Psoas muscle (tissue), 8 donors: Measurements from ENCODE around the gene DOCK3. TPM values are rescaled to one million over a fixed set of nuclear protein-coding genes. Genes with fewer than 3 reads are reported as not detected.
"Not testable (repeated sequence)": the region's sequence is repeated elsewhere in the genome, so short reads cannot be mapped to it uniquely, and the experiment has no call there.

Source experiments
- ATAC-seq, 4 donors: fragments of 200-7000 bp; cut with Tn5 transposase; one replicate each; pipeline ENCODE4 v1.9.1; 2020; ENCODE audit warnings: moderate library complexity in 3 of 4, mild to moderate bottlenecking in 2 of 4
- DNase-seq, 2 donors: peaks; one replicate each; pipeline ENCODE4 v3.0.0-alpha.2; 2020
- H3K27ac ChIP-seq: fragments of 200-600 bp; one replicate; pipeline ENCODE4 v1.8.0; 2022
- H3K27me3 ChIP-seq, 3 donors: fragments of 200-600 bp in 1 of 3; one replicate each; pipeline versions ENCODE4 v1.6.1 to v1.8.0; 2013 to 2022; ENCODE audit warnings: low read length in 2 of 3, mild to moderate bottlenecking in 2 of 3, moderate library complexity in 1 of 3; ENCODE audit not compliant: insufficient read depth in 3 of 3
- H3K36me3 ChIP-seq, 2 donors: fragments of 200-600 bp in 1 of 2; one replicate each; pipeline versions ENCODE4 v1.6.1 to v1.8.0; 2013 to 2022; ENCODE audit warnings: low read depth in 1 of 2, mild to moderate bottlenecking in 1 of 2, moderate library complexity in 1 of 2; ENCODE audit not compliant: insufficient read depth in 1 of 2
- H3K4me1 ChIP-seq: fragments of 200-600 bp; one replicate; pipeline ENCODE4 v1.8.0; 2022
- H3K4me3 ChIP-seq: fragments of 200-600 bp; one replicate; pipeline ENCODE4 v1.8.0; 2022; ENCODE audit warnings: mild to moderate bottlenecking
- H3K9me3 ChIP-seq: fragments of 200-600 bp; one replicate; pipeline ENCODE4 v1.8.0; 2022
- CTCF ChIP-seq: fragments of 200-600 bp; IDR thresholded peaks from one replicate; pipeline ENCODE4 v1.8.0; 2022; ENCODE audit warnings: antibody characterized with exemption
- WGBS, 3 donors: extraction: QIAGEN DNeasy Blood & Tissue Kit; methylation state at CpG; one replicate each; pipeline versions ENCODE4 v1.1.6 to v1.1.7; 2013; 5-methylcytosine and 5-hydroxymethylcytosine counted together
- intact Hi-C, 2 donors: fragments of 100-400 bp; cut with DNase I; formaldehyde crosslinking; loops; one replicate each; pipeline versions ENCODE4 v1.11.0 to v1.14.2; 2022
- polyA plus RNA-seq, 3 donors: library from polyadenylated mRNA; stranded (reverse); fragments of 200-250 nt; gene quantifications; one replicate each; pipeline ENCODE4 v1.2.3, GENCODE V29; 2013
- total RNA-seq, 4 donors: library from RNA; stranded (reverse); fragmentation: NEBNext Ultra II Directional in 2 of 4; extraction: Animal tissue kit (Norgen Biotek cat#: 25700) in 2 of 4; gene quantifications; one replicate each; pipeline versions ENCODE4 v1.2.1 to v1.2.4, GENCODE V29; 2021 to 2023
- donor health status: healthy with polysubstance abuse.
- donor health status: DM: no; HTN: no; CAD: no; lungs with moderate emphysema.
- donor health status: Bipolar disorder and iron deficiency.
- donor health status: healthy.
- donor health status: DM: yes; HTN: yes; CAD: no.
- donor health status: DM: no; HTN: no; CAD: no.
- donor health status: DM: no; HTN: no; CAD: no.
- donor health status: DM: yes; HTN: yes; CAD: no.

DOCK3 gene
- total and polyA plus RNA-seq, 7 donors, result 0.01 to 0.91 (median 0.87) TPM

- no peak overlapping the region for H3K27ac ChIP-seq
- no peak for DNase-seq
- H3K27me3 ChIP-seq, result no peaks in the 10 kb centered on the region
- no peaks in the 10 kb centered on the region for H3K36me3 ChIP-seq
- no peak for ATAC-seq
- intact Hi-C loops, result no loop called here
- no peak overlapping the region for H3K4me3 ChIP-seq
- WGBS, 3 donors, result 57 to 61% (median 58%) methylated on average over 3 of the region's 3 CpGs
- TF ChIP-seq CTCF, result no peak
- no peaks in the 10 kb centered on the region for H3K4me1 ChIP-seq
- no peaks in the 10 kb centered on the region for H3K9me3 ChIP-seq
These were observed 516.1 kb downstream of the DOCK3 start for GRCh38 chr3:51190827-51191226.

- intact Hi-C loops, result no loop called here
- no peak for ATAC-seq
These were observed 517.0 kb downstream of the DOCK3 start for GRCh38 chr3:51191768-51192167.

GRCh38 chr3:51198477-51198876 is 523.8 kb downstream of the DOCK3 start:
- intact Hi-C loops, result no loop called here
- no peaks in the 10 kb centered on the region for H3K4me1 ChIP-seq
- DNase-seq (no peak), ATAC-seq (no peak)
- WGBS, 3 donors, result 81 to 88% (median 86%) methylated on average over 3 of the region's 3 CpGs
- no peak for TF ChIP-seq CTCF
- H3K9me3 ChIP-seq, result no peaks in the 10 kb centered on the region
- H3K27ac ChIP-seq, result no peak overlapping the region
- no peaks in the 10 kb centered on the region for H3K36me3 ChIP-seq
- no peaks in the 10 kb centered on the region for H3K27me3 ChIP-seq
- no peak overlapping the region for H3K4me3 ChIP-seq

More at GRCh38 chr3:51191768-51192167, 517.0 kb downstream of the DOCK3 start:
- Histone ChIP-seq H3K27me3 (no peaks in the 10 kb centered on the region), H3K4me3 (no peak overlapping the region), H3K36me3 (no peaks in the 10 kb centered on the region), H3K9me3 (no peaks in the 10 kb centered on the region), H3K4me1 (no peaks in the 10 kb centered on the region), H3K27ac (no peak overlapping the region)
- TF ChIP-seq CTCF, result no peak
- no peak for DNase-seq

- intact Hi-C loops, H3K9me3 ChIP-seq, H3K27me3 ChIP-seq, H3K36me3 ChIP-seq, DNase-seq, ATAC-seq, H3K27ac ChIP-seq, H3K4me3 ChIP-seq, H3K4me1 ChIP-seq: not testable (repeated sequence)
- 89 to 94% (median 92%) methylated on average over 11 to 13 of the region's 13 CpGs for WGBS, 3 donors
These were observed 524.6 kb downstream of the DOCK3 start for GRCh38 chr3:51199296-51199695.

- 46 to 70% (median 60%) methylated on average over 2 of the region's 2 CpGs for WGBS, 3 donors
- intact Hi-C loops, result no loop called here
- Histone ChIP-seq H3K27ac (no peak overlapping the region), H3K4me3 (no peak overlapping the region), H3K27me3 (peaks cover 0 to 2% (median 0%) of the 10 kb centered on the region in 3 donors), H3K36me3 (no peaks in the 10 kb centered on the region), H3K9me3 (no peaks in the 10 kb centered on the region), H3K4me1 (no peaks in the 10 kb centered on the region)
- TF ChIP-seq CTCF, result no peak
- DNase-seq (no peak), ATAC-seq (no peak)
These were observed 541.6 kb downstream of the DOCK3 start for GRCh38 chr3:51216291-51216690.
